Coronary artery (tissue), 2 donors: ENCODE measurements around the gene SMAD3.

Source experiments
- DNase-seq: peaks from one replicate; pipeline ENCODE4 v3.0.0-alpha.2; 2017; ENCODE audit warnings: low spot score
- H3K27ac ChIP-seq, 2 donors: fragments of 200-600 bp; sonication (generic); one replicate each; pipeline ENCODE4 v1.5.1; 2016 to 2019
- H3K4me3 ChIP-seq: fragments of 200-600 bp; sonication (generic); 2 replicates; pipeline ENCODE4 v1.5.1; 2016; ENCODE audit warnings: mild to moderate bottlenecking, moderate library complexity
- CTCF ChIP-seq: fragments of 200-600 bp; sonication (generic); IDR thresholded peaks from one replicate; pipeline ENCODE4 v1.5.1; 2019; ENCODE audit warnings: antibody characterized with exemption

The SMAD3 gene

GRCh38 chr15:67137319-67137718 is 71.9 kb downstream of the SMAD3 start:
- Histone ChIP-seq H3K4me3 (no peak overlapping the region), H3K27ac (peak overlapping the region in 1 of 2 donors; percentile 60)
- TF ChIP-seq CTCF: no peak
- DNase-seq: no peak

GRCh38 chr15:67137951-67138848 is 72.8 kb downstream of the SMAD3 start:
- Histone ChIP-seq H3K27ac (peak overlapping the region; percentile 52 to 60), H3K4me3 (peak overlapping the region; percentile 32)
- no peak for TF ChIP-seq CTCF
- DNase-seq: no peak

- no peak for DNase-seq
- H3K4me3 ChIP-seq: peak overlapping the region; percentile 32
- no peak for TF ChIP-seq CTCF
- peak overlapping the region; percentile 52 to 60 for H3K27ac ChIP-seq
Observed at GRCh38 chr15:67138891-67139855, 73.8 kb downstream of the SMAD3 start.

- H3K4me3 ChIP-seq: no peak overlapping the region
- no peak for DNase-seq
- H3K27ac ChIP-seq: no peak overlapping the region
- TF ChIP-seq CTCF: no peak
Observed at GRCh38 chr15:67140078-67140833, 74.9 kb downstream of the SMAD3 start.

GRCh38 chr15:67142092-67142766 is 76.8 kb downstream of the SMAD3 start:
- H3K4me3 ChIP-seq: no peak overlapping the region
- DNase-seq: no peak
- TF ChIP-seq CTCF: no peak
- H3K27ac ChIP-seq: no peak overlapping the region

GRCh38 chr15:67142767-67143100 is 77.3 kb downstream of the SMAD3 start:
- Histone ChIP-seq H3K4me3 (no peak overlapping the region), H3K27ac (no peak overlapping the region)
- TF ChIP-seq CTCF: no peak
- DNase-seq: no peak
